ENCODE results near the gene ANGPT4. TPM values are rescaled to one million over a fixed set of nuclear protein-coding genes. Genes with fewer than 3 reads are reported as not detected.

The ANGPT4 gene
- total and polyA plus RNA-seq, 10 of the 15 experiments (the other 5 are each of a cell fraction or from before 2014, with no cell fraction given): 0.01 to 0.16 TPM; not detected in 8

- TF ChIP-seq IKZF2 (IDR thresholded peaks at IDR 0.05): peak; percentile 65 to 70
- TF ChIP-seq CBX5 (IDR thresholded peaks at IDR 0.05; ENCODE audit: low read depth): no peak
- TF ChIP-seq RUNX3 (IDR thresholded peaks at IDR 0.05; ENCODE audit: low read length): peak; percentile 75
- no peak for TF ChIP-seq SMC3 (IDR thresholded peaks at IDR 0.05; ENCODE audit: borderline replicate concordance, low read length)
- TF ChIP-seq CUX1 (IDR thresholded peaks at IDR 0.05; ENCODE audit: insufficient replicate concordance, low read depth, low read length): no peak
- TF ChIP-seq ATF7 (IDR thresholded peaks at IDR 0.05; ENCODE audit: low read depth): no peak
- TF ChIP-seq MEF2B (IDR thresholded peaks at IDR 0.05; ENCODE audit: partially characterized antibody, poor library complexity, severe bottlenecking): no peak
- no peak for TF ChIP-seq CEBPB (IDR thresholded peaks at IDR 0.05; ENCODE audit: borderline replicate concordance in 1 of 2, low read depth in 2 of 2, low read length in 2 of 2)
- TF ChIP-seq PAX5 (IDR thresholded peaks at IDR 0.05; ENCODE audit: borderline replicate concordance, low read depth, low read length): 0 out of 2 replicates have a peak, but pooled peaks have one; percentile 40
- TF ChIP-seq POLR2AphosphoS5 (IDR thresholded peaks at IDR 0.05; ENCODE audit: low read length): no peak
- no peak for TF ChIP-seq BACH1 (IDR thresholded peaks at IDR 0.05; ENCODE audit: borderline replicate concordance)
- TF ChIP-seq SMARCA5 (IDR thresholded peaks at IDR 0.05): no peak
- TF ChIP-seq ASH2L (IDR thresholded peaks at IDR 0.05; ENCODE audit: borderline replicate concordance, low read depth): no peak
- no peak for TF ChIP-seq RFX5 (IDR thresholded peaks at IDR 0.05; ENCODE audit: low read depth, low read length)
- no peak for TF ChIP-seq EGR1 (IDR thresholded peaks at IDR 0.05; ENCODE audit: borderline replicate concordance in 1 of 2, low read depth in 2 of 2, low read length in 2 of 2)
- TF ChIP-seq NR2F1 (conservative IDR thresholded peaks at IDR 0.05): 0 out of 2 replicates have a peak, but pooled peaks have one; percentile 23
- TF ChIP-seq HDGF (IDR thresholded peaks at IDR 0.05): no peak
- no peak for TF ChIP-seq MLLT1 (IDR thresholded peaks at IDR 0.05)
These were observed 24.4 kb downstream of the ANGPT4 start (continued) for GRCh38 chr20:891706-892080.
